NCI-H187 treated with DMSO at 0.1 percent for 48 hours (cell line): Measurements from ENCODE around the gene CACNA1C.

Source experiments
- DNase-seq: peaks from one replicate; lab custom pipeline; 2025; lab: John Stamatoyannopoulos, UW

Gene CACNA1C

GRCh38 chr12:2648406-2648805 is 595.6 kb downstream of the CACNA1C start:
- DNase-seq, result no peak

GRCh38 chr12:2649201-2650030 is 596.6 kb downstream of the CACNA1C start:
- no peak for DNase-seq

GRCh38 chr12:2650261-2651067 is 597.7 kb downstream of the CACNA1C start:
- DNase-seq, result no peak

- DNase-seq, result no peak
Observed at GRCh38 chr12:2651068-2651965, 598.5 kb downstream of the CACNA1C start.

- DNase-seq, result no peak
Observed at GRCh38 chr12:2652011-2652400, 599.2 kb downstream of the CACNA1C start.

- DNase-seq, result no peak
Observed at GRCh38 chr12:2652401-2653081, 599.8 kb downstream of the CACNA1C start.

- DNase-seq, result no peak
Observed at GRCh38 chr12:2653461-2653965, 600.7 kb downstream of the CACNA1C start.

GRCh38 chr12:2654311-2654710 is 601.5 kb downstream of the CACNA1C start:
- no peak for DNase-seq

- no peak for DNase-seq
Observed at GRCh38 chr12:2654741-2655140, 602.0 kb downstream of the CACNA1C start.

- DNase-seq, result no peak
Observed at GRCh38 chr12:2662524-2662923, 609.7 kb downstream of the CACNA1C start.

- no peak for DNase-seq
Observed at GRCh38 chr12:2664721-2665577, 612.2 kb downstream of the CACNA1C start.

GRCh38 chr12:2666411-2666810 is 613.6 kb downstream of the CACNA1C start:
- DNase-seq, result no peak

- DNase-seq, result no peak
Observed at GRCh38 chr12:2666846-2667245, 614.1 kb downstream of the CACNA1C start.

- no peak for DNase-seq
Observed at GRCh38 chr12:2667716-2668440, 615.1 kb downstream of the CACNA1C start.

- DNase-seq, result no peak
Observed at GRCh38 chr12:2668816-2669215, 616.0 kb downstream of the CACNA1C start.

- DNase-seq, result no peak
Observed at GRCh38 chr12:2669560-2669959, 616.8 kb downstream of the CACNA1C start.

GRCh38 chr12:2672863-2673262 is 620.1 kb downstream of the CACNA1C start:
- DNase-seq, result no peak

GRCh38 chr12:2673966-2674810 is 621.4 kb downstream of the CACNA1C start:
- DNase-seq, result no peak

GRCh38 chr12:2675776-2676175 is 623.0 kb downstream of the CACNA1C start:
- no peak for DNase-seq
